Measurements from ENCODE around the gene HEPACAM2. TPM values are rescaled to one million over a fixed set of nuclear protein-coding genes. Genes with fewer than 3 reads are reported as not detected.
A peak's percentile ranks its signal among the peaks of the same experiment; 100 is the strongest.

HEPACAM2 gene
- total RNA-seq, 1 experiment from 2014 or later, result not detected

DNA sequence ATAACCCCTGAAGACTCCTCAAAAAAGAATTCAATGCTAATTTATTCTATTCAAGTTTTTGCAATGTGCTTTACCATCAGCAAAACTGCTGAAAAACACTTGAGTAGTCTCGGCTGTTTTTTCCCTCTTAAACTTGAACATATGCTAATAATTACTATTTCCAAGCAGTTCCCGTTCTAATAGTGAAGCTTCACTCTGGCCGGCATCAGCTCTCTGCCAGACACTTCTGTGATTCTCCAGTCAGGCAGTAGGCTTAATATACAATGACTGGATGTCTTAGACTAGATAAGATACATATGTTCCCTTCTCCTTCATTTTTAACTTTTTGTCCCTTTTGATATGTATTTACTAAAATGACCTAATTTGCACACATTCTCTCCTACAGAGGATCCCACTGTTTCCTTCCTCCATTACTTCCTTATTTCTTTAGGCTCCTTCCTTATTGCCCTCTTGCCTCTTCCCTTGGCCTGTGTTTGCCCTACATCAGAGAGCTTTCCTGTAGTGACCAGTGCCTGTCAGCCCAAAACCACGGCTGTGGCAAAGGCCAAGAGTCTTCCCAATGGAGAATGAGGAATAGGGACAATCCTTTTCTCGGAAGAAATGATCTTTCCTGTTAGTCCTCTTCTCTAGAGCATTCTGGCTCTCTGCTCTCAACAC lies 23.5 kb downstream of the HEPACAM2 start:
- DNase-seq (ENCODE audit: low spot score), result no peak

DNA sequence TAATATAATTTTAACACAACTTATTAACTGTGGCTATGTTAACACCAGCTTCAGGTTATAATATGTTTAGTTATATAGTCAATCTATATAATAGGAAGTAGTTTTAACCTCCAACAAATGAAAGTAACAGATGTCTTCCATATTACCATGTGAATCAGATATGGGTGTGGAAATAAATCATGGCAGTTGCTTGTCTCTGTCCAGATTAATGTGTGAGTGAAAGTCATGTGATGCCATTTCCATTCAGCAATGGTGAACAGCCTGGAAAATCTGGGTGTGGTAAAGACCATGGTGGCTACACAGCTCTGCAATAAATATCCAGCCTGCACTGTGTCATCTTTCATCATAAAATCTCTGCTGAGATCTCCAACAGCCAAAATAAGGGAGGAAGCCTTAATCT lies 27.8 kb downstream of the HEPACAM2 start:
- DNase-seq (ENCODE audit: low spot score), result peak; percentile 15

DNA sequence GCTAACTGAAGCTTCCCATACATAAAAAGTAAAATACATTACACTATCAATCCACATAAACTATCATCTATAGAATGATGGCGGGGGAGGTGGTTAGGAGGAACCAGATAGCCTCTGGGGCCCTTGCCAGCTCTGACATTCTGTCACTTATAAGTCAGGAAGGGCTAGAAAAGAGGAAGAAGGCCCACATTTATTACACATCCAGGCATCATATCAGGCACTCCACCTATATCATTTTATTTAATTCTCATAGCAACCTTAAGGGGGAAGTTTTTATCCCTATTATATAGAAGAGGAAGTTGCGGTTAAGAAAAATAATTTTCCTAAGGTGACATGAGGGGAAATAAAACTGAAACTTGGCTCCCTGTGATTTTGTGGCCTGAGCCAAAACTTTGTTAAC lies 29.9 kb downstream of the HEPACAM2 start:
- DNase-seq (ENCODE audit: low spot score), result no peak

DNA sequence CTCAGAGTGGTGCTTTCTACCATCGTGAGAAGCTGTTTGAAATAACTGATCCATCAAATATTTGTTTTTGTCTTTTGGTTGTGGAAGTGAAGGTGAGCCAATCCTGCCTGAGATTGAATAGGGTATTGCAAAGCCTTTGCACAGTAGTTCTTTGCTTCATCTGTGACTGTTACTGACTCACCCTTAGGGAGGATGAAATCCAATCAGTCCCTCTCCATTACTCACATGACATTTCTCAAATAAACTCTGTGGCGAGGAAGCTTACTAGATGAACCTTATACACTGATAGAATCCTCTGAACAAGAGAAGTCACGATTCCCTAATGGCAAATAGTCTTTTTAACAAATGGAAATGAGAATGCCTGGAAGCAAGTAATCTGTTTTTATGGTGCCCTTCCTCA lies 31.9 kb downstream of the HEPACAM2 start:
- DNase-seq (ENCODE audit: low spot score), result peak; percentile 40

DNA sequence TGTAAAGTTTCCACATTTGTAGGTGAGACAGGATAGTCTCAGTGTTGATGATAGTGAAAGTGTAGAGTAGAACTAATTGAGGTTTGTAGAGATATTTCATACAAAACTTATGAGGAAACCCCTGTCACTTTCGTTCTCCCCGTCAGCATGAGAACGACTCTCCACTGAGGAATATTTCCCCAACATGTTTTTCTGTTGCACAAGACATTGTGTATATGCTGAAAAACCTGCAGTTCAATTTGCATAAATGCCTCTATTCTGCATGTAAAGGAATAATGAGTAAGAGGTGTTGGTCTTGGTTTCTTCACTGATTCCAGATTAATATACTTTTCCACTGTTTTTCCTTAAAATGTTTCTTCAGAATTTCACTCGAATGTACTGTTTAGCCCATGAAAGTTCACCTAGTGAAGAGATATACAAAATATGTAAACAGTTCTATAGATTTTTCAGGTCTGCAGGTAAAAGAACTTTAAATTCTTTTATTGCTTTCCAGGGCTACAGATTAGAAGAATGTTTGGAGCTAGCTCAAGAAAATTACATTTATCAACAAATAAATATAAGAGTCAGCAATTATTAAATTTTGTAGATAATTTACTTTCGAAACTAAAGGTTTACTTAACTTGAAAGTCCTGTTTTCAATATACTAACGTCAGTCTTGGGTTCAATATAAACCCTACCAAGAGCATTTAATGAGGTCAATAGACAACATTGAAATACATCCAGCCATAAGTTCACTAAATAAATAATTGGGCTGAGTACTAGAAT lies 37.2 kb downstream of the HEPACAM2 start:
- no peak for DNase-seq (ENCODE audit: low spot score)

DNA sequence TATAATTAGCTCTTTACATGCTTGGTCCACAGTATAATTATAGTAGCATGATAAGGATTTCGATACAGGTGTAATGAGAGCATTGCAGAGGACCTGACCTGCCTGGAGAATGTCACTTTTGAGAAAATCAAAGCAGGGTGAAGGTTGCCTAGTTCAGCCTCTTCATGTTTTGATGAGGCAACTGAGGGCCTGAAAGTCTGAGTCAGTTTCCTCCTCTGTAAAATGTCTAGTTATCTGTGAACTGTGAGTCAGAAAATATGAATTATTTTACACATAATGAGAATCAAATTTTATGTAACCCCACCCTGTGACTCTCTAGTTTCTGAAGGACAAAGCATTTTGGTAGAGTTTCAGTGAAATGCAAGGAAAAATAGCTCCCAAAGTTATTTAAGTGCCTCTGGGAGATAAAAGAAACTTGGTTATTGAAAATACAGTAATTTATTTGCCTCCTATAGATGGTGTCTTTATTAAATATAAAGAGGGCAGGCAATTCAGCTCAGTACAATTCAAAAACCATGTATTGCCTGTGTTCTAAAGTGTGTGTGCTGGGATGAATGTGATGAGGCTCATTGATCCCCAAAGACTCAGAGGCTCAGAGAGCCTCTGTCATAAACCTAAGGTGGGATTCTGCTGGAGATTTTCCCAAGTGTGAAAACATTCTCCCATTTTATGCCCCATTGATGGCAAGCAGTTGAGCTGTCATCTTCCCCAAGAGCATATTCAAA lies 40.8 kb downstream of the HEPACAM2 start:
- peak; percentile 8 for DNase-seq (ENCODE audit: low spot score)

DNA sequence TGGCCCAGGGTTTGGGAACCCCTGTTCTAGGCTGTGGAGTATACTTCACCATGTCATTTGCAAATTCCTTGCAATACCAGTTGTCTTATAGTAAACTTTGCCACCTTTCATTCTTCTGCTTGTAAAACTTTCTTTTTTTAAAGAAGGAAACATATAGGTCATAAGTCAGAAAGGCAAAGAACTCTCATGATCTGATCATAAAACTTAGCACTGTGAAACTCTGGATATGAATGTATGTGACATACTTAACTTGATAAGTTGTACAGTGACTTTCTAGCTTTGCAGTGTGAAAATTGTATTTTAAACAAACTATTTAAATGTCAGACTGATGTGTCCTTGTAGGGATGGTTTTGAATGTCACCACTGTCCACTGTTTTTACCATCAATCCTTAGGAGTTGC lies 47.1 kb downstream of the HEPACAM2 start:
- DNase-seq (ENCODE audit: low spot score), result no peak

DNA sequence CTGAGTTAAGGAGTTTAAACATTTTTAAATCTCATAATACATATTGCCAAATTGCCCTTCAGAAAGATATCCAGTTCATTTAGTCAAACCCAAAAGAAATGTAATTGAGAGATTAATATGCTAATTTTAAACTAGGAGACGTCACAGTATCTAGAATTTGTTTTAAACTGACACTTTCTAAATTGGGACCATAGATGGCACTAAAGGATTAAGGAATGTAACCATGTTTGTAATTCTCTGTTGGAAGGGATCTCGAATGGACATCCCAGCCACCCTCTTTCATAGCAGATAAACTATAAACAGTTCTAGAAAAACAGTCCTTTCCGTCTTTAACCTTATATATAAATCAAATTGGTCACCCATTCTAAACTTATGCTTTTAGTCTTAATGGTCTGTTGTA lies 48.1 kb downstream of the HEPACAM2 start:
- DNase-seq (ENCODE audit: low spot score), result peak; percentile 25

DNA sequence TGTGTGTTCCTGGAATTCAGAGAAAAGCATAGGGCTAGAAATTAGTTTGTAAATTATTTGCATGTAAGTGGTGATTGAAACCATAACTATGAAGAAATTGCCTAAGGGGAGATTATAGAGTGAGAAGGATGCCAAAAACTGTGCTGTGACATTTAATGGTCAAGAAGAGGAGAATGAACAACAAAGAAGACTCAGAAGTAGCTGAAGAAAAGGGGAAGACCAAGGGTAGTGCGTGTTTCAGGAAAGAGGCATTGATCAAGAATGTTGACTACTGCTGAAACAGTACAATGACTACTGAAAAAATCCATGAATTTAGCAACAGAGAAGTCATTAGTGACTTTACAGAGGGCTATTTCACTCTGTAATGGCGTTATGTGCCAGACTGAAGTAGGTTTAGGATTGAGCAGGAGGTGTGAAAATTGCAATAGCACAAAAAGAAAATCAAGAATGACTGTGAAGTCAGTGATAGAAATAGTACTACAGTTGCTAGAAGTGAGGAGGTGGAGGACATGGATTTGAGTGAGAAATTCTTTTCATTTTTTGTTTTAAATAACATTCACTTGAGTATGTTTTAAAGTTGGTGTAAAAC lies 49.2 kb downstream of the HEPACAM2 start:
- DNase-seq (ENCODE audit: low spot score), result no peak

DNA sequence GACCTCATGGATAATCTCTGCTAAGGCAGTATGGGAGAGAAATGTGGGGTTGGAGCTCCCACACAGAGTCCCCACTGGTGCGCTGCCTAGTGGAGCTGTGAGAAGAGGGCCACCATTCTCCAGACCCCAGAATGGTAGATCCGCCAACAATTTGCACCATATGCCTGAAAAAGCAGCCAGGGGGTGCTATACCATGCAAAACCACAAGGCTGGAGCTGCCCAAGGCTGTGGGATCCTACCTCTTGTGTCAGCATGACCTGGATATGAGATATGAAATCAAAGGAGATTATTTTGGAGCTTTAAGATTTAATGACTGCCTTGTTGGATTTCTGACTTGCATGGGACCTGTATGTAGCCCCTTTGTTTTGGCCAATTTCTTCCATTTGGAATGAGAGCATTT lies 51.0 kb downstream of the HEPACAM2 start:
- DNase-seq (ENCODE audit: low spot score), result no peak

DNA sequence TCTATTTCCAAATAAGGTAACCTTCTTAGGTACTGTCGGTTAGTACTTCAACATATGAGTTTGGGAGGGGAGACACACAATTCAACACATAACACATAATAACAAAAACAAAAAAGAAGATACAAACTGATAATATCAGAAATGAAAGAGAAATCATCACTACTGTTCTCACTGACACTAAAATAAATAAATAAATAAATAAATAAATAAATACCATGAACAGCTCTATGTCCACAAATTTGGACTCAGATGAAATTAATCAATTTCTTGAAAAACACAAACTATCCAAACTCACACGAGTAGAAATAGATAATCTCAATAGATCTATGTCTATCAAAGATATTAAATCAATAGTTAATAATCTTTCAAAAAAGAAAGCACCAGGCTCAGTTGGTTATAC lies 53.6 kb downstream of the HEPACAM2 start:
- no peak for DNase-seq (ENCODE audit: low spot score)

DNA sequence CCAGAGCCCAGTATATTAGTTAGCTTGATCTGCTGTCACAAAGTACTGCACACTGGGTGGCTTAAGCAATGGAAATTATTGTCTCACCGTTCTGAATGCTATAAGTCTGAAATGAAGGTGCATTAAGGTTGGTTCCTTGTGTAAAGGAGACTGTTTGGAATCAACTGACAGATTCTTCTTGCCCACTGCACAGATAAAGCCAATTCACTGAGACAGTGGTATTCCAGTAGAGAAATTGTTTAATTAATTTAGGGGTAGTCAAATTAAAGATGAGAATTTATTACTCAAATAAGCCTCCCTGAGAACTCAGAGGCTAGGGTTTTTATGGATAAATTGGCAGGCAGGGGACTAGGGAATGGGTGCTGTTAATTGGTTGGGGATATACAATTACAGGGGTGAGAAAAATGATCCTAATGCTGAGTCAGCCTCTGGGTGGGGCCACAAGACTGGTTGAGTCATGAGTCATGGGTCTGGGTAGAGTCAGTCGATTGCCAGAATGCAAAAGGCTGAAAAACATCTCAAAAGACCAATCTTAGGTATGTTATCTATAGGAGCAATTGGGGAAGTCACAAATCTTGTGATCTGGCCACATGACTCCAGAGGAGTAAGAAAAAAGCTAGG lies 54.6 kb downstream of the HEPACAM2 start:
- peak; percentile 36 for DNase-seq (ENCODE audit: low spot score)

DNA sequence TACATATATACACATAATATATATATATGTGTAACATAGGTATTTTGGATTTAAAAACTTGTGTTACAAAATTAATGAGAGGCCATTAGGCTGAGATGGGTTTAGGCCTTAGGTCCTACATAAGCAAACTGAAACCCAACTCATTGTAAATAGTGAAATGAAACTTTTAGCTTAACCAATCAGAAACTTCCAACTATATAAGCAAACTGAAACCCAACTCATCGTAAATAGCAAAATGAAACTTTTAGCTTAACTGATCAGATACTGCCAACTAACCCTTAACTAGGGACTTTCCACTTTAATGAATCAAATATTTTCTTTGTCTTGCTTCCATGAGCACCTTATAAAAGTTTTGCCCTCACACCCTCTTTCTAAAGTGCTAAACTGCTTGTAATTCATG lies 60.8 kb downstream of the HEPACAM2 start:
- peak; percentile 38 for DNase-seq (ENCODE audit: low spot score)

DNA sequence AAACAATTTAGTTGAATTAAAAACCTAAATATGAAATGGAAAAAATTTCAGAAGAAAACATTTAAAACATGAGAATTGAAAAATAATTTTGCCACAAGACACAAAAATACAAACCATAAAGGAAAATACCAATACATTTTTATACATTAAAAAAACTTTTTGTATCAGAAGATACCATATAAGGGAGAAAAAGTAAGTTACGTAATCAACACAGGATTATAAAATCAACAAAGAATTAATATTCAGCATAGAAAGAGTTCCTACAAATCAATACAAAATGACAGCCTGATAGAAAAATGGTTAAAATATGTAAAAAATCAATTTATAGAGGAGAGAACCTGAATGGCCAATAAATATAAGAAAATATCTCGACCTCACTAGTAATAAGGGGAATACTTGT lies 61.5 kb downstream of the HEPACAM2 start:
- DNase-seq (ENCODE audit: low spot score), result no peak

DNA sequence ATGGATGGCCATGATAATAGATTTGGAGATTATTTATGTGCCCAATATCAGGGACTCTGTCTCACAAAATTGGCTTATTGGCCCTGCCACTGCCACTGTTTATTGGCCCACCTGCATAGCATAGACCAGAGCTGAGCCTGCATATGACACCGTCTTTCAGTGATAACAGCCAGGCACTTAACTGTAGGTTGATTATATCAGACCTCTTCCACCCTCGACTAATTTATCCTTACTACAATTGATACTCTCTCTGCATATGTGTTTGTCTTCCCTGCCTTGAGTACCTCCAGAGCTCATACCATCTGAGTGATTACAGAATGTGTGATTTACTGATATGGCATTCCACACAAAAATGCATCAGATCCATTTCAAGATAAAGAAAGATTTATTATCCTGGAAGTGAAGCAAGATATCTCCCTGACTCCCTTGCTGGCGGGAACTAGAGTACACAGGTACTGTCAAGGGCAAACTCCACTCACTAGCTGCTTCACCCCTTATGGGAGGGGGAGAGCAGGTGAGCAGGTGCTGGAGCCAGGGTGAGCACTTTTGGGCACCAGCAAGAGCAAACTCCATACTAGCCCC lies 65.0 kb downstream of the HEPACAM2 start:
- peak; percentile 24 for DNase-seq (ENCODE audit: low spot score)

DNA sequence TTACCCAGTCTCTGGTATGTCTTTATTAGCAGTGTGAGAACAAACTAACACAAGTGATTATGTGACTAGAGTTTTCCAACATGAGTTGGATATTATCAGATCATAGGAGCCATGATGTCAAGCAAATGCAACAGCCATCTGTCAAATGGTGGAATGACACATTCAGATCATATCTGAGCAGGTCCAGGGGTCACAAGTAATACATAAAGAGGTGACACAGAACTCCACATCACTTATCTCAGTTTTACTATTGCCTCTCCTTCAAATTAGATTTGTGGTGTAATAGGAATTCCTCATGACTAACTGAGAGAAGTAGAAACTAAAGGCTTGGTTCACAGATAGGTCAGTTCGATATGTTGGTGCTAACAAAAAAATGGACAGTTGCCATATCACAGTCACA lies 65.9 kb downstream of the HEPACAM2 start:
- DNase-seq (ENCODE audit: low spot score), result peak; percentile 63

DNA sequence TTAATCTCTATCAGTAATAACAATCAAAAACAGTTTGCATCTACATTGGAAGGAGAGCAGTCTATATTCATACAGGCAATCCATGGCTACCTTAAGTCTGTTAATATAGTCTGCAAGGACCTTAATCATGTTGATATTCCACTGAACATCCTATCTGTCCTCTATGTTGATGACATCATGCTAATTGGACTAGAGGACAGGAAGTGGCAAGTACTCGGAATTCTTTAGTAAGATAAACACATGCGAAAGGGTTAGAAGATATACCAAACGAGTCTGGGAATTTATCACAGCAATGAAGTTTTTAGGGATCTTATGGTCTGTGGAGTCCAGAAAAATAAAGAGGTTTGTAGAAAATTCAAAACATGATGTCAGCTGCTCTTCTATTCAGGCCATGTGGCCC lies 66.8 kb downstream of the HEPACAM2 start:
- peak; percentile 77 for DNase-seq (ENCODE audit: low spot score)

DNA sequence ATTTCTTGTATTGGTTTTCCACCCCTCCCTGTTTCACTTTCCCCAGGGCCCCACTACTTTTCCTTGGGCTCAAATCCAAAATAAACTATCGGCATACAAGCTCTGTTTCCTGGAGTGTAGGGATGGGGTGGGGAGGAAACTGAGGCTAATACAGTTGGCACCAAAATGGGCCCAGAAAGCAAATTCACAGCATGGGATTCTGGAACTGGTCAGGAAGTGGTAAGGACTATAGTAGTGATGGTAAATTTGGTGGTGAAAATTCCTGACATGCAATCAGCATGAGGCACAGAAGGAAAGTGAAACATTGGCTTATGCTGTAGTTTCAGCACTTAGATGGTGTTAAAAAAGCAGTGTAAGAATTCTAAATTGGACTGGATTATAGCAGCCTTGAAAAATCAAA lies 69.4 kb downstream of the HEPACAM2 start:
- DNase-seq (ENCODE audit: low spot score), result peak; percentile 46

DNA sequence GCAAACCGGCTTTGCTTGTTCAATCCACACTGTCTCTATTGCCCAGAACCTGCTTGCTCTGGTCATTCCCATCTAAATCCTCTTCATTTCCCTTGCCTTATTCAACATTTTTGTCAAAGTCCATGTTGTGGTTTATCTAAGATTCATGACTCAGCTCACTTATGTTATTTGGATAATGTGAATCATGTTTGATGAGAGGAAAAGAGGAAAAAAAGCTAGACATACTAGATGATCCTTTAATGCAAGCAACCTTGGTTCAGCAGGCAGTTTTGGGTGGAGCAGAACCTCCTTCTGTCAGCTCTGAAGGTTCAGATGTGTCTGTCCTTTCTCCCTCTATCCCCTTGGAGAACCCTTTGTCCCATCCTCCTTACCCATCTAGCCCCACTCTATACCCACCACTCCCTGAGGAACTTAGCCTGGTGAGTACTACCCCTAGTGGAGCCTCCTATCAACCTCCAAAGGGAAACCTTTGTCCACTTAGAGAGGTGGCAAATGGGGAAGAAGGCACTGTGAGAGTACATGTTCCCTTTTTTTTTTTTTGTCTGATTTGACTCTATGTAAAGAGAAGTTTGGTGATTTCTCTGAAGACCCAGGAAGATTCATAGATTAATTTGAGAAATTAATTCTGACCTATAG lies 76.0 kb downstream of the HEPACAM2 start:
- DNase-seq (ENCODE audit: low spot score), result peak; percentile 60

DNA sequence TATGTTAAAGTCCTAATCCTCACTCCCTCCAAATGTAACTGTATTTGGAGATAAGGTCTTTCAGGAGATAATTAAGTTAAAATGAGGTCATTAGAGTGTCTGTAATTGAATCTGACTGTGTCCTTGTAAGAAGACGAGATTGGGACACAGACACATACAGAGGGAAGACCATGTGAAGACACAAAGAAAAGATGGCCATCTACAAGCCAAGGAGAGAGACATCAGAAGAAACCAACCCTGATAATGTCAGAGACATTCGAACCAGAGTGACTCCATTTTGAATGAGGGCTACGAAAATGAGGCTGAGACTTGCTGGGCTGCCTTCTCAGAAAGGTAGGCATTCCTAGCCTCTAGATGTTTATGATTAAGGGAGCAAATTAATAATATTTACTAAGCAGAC lies 77.5 kb downstream of the HEPACAM2 start:
- no peak for DNase-seq (ENCODE audit: low spot score)

DNA sequence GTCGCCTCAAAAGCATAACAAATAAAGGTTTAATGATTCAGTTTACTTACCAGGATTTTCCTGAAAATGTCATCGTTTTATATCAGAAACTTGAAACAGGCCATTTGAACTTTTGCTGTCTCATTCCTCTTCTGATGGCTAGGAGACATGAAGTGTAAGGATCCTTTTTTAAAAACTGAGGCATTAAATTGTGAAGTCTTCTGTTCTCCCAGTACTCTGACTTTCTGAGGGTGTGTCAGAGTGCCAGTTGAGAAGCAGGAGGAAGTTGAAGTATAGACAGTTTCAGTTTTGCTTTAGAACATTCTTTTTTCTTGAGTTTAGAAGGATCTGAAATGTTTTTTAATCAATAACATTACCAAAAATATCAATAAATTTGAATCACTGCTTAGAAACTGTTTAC lies 78.1 kb downstream of the HEPACAM2 start, which contains the start of gene SAMD9L:
Gene SAMD9L, minus strand, starts transcription at position 242 of the 400 bp plus-strand sequence. CDS start 12,414 bp downstream, outside the sequence.
- peak; percentile 31 for DNase-seq (ENCODE audit: low spot score)
